H1 (cell line): ENCODE measurements around the gene ERO1B. TPM values are rescaled to one million over a fixed set of nuclear protein-coding genes. Genes with fewer than 3 reads are reported as not detected.

Experiments
- CTCF ChIA-PET: fragments of 300-600 bp; sonication (Branson Sonifier 250); formaldehyde crosslinking; loops from one replicate; lab custom pipeline; 2021; ENCODE audit not compliant: partially characterized antibody; lab: Charles Lee
- POLR2A ChIA-PET: fragments of 300-600 bp; sonication (Branson Sonifier 250); formaldehyde crosslinking; loops from one replicate; lab custom pipeline; 2021; ENCODE audit warnings: inconsistent platforms; ENCODE audit not compliant: partially characterized antibody; lab: Charles Lee
- DNase-seq, 2 experiments: peaks; one replicate each; pipeline versions ENCODE4 v3.0.0 to v3.0.0-alpha.2; 2010 to 2022; ENCODE audit warnings: low spot score in 2 of 2, low read depth in 1 of 2, mixed read lengths in 1 of 2
- FAIRE-seq: peaks from 2 replicates; lab custom pipeline; 2011; peaks lifted over from hg19 to GRCh38; lab: Jason Lieb, UNC
- H2AFZ ChIP-seq: 2 replicates; pipeline ENCODE4 v1.8.1; 2012; ENCODE audit warnings: low read length, inconsistent platforms
- H2AK5ac ChIP-seq: 2 replicates; pipeline ENCODE4 v1.6.1; 2013; ENCODE audit warnings: low read depth, low read length
- H2BK120ac ChIP-seq: replicated peaks from 2 replicates; pipeline ENCODE3; 2013; ENCODE audit warnings: low read depth, low read length, inconsistent platforms
- H2BK12ac ChIP-seq: 2 replicates; pipeline ENCODE4 v1.6.1; 2013; ENCODE audit warnings: low read depth, low read length
- H2BK15ac ChIP-seq: 2 replicates; pipeline ENCODE4 v1.6.1; 2013; ENCODE audit warnings: low read length
- H2BK20ac ChIP-seq: 2 replicates; pipeline ENCODE4 v1.6.1; 2013; ENCODE audit warnings: low read length
- H2BK5ac ChIP-seq: 2 replicates; pipeline ENCODE4 v1.6.1; 2013; ENCODE audit warnings: low read depth, low read length
- H3K14ac ChIP-seq: 2 replicates; pipeline ENCODE4 v1.6.1; 2013; ENCODE audit warnings: inconsistent platforms; ENCODE audit not compliant: insufficient read length
- H3K18ac ChIP-seq: 2 replicates; pipeline ENCODE4 v1.6.1; 2013; ENCODE audit warnings: low read length; ENCODE audit errors: extremely low read depth
- H3K23ac ChIP-seq: 2 replicates; pipeline ENCODE4 v1.6.1; 2013; ENCODE audit warnings: inconsistent platforms; ENCODE audit not compliant: insufficient read length
- H3K23me2 ChIP-seq: 2 replicates; pipeline ENCODE4 v1.6.1; 2013; ENCODE audit warnings: low read depth, low read length
- H3K27ac ChIP-seq: 2 replicates; pipeline ENCODE4 v1.6.1; 2011; ENCODE audit warnings: low read depth, low read length, inconsistent platforms
- H3K27me3 ChIP-seq, 4 experiments: replicated peaks in 1 of 4; 1 replicate in 1 of 4; 2 replicates in 3 of 4; pipeline versions ENCODE4 v1.6.1 to v1.8.1; 2011 to 2013; ENCODE audit warnings: low read length in 3 of 4, mild to moderate bottlenecking in 3 of 4, inconsistent platforms in 2 of 4, mixed read lengths in 2 of 4, moderate library complexity in 1 of 4; ENCODE audit not compliant: control insufficient read depth in 3 of 4, insufficient read depth in 3 of 4; ENCODE audit errors: extremely low read depth in 1 of 4
- H3K36me3 ChIP-seq, 4 experiments: 2 replicates each; pipeline versions ENCODE4 v1.6.1 to v1.8.1; 2011 to 2013; ENCODE audit warnings: mild to moderate bottlenecking in 4 of 4, low read length in 3 of 4, moderate library complexity in 2 of 4, control low read depth in 1 of 4, inconsistent platforms in 1 of 4; ENCODE audit not compliant: insufficient read depth in 4 of 4, control insufficient read depth in 2 of 4
- H3K4ac ChIP-seq: replicated peaks from 2 replicates; pipeline ENCODE3; 2013; ENCODE audit warnings: low read length, low read depth, mixed read lengths, inconsistent platforms; ENCODE audit not compliant: insufficient read length
- H3K4me1 ChIP-seq, 4 experiments: replicated peaks in 1 of 4; 1 replicate in 1 of 4; 2 replicates in 3 of 4; pipeline versions ENCODE4 v1.6.1 to v1.8.1; 2011 to 2013; ENCODE audit warnings: low read length in 3 of 4, inconsistent platforms in 2 of 4, mixed read lengths in 1 of 4; ENCODE audit not compliant: insufficient read depth in 4 of 4, control insufficient read depth in 3 of 4
- H3K4me2 ChIP-seq, 2 experiments: 2 replicates each; pipeline versions ENCODE4 v1.6.1 to v1.8.1; 2011 to 2013; ENCODE audit warnings: low read depth in 2 of 2, low read length in 2 of 2, control low read depth in 1 of 2, inconsistent platforms in 1 of 2, mild to moderate bottlenecking in 1 of 2; ENCODE audit not compliant: insufficient read depth in 1 of 2
- H3K4me3 ChIP-seq, 4 experiments: fragments of 200-600, 300-600 bp in 1 of 4; sonication (generic), shearing (Covaris generic), sonication (Bioruptor Twin) in 1 of 4; 2 replicates each; pipeline versions ENCODE4 v1.5.1 to v1.8.1; 2011 to 2016; ENCODE audit warnings: low read length in 4 of 4, low read depth in 3 of 4, control low read depth in 2 of 4, inconsistent platforms in 2 of 4, mild to moderate bottlenecking in 2 of 4, mixed read lengths in 1 of 4, moderate library complexity in 1 of 4; ENCODE audit not compliant: insufficient read depth in 2 of 4; ENCODE audit errors: extremely low read depth in 1 of 4
- H3K56ac ChIP-seq: replicated peaks from 2 replicates; pipeline ENCODE3; 2013; ENCODE audit warnings: low read depth, mild to moderate bottlenecking, mixed read lengths, low read length, inconsistent platforms; ENCODE audit not compliant: insufficient read length
- H3K79me1 ChIP-seq: 2 replicates; pipeline ENCODE4 v1.6.1; 2013; ENCODE audit warnings: low read depth, low read length, control low read depth
- H3K79me2 ChIP-seq, 2 experiments: 2 replicates each; pipeline versions ENCODE4 v1.6.1 to v1.8.1; 2012 to 2013; ENCODE audit warnings: low read length in 2 of 2, mild to moderate bottlenecking in 2 of 2, inconsistent platforms in 1 of 2; ENCODE audit not compliant: insufficient read depth in 2 of 2, control insufficient read depth in 1 of 2
- H3K9ac ChIP-seq, 4 experiments: replicated peaks in 1 of 4; 1 replicate in 1 of 4; 2 replicates in 3 of 4; pipeline versions ENCODE4 v1.6.1 to v1.8.1; 2011 to 2013; ENCODE audit warnings: low read depth in 3 of 4, low read length in 3 of 4, control low read depth in 2 of 4, mild to moderate bottlenecking in 2 of 4, moderate library complexity in 2 of 4, inconsistent platforms in 1 of 4; ENCODE audit errors: extremely low read depth in 1 of 4
- H3K9me3 ChIP-seq, 2 experiments: 2 replicates each; pipeline versions ENCODE4 v1.6.1 to v1.8.1; 2012 to 2013; ENCODE audit warnings: mild to moderate bottlenecking in 2 of 2, moderate library complexity in 2 of 2, control low read depth in 1 of 2, inconsistent platforms in 1 of 2, low read depth in 1 of 2, low read length in 1 of 2, mixed read lengths in 1 of 2; ENCODE audit not compliant: insufficient read depth in 2 of 2
- H4K20me1 ChIP-seq, 2 experiments: replicated peaks in 1 of 2; 2 replicates each; pipeline versions ENCODE3 to v1.8.1; 2011 to 2013; ENCODE audit warnings: inconsistent platforms in 2 of 2, low read length in 2 of 2, mild to moderate bottlenecking in 1 of 2; ENCODE audit not compliant: insufficient read depth in 2 of 2, control insufficient read depth in 1 of 2
- H4K5ac ChIP-seq: 2 replicates; pipeline ENCODE4 v1.6.1; 2013; ENCODE audit warnings: low read length, low read depth, mixed read lengths, inconsistent platforms; ENCODE audit not compliant: insufficient read length
- H4K8ac ChIP-seq: 2 replicates; pipeline ENCODE4 v1.8.0; 2013; ENCODE audit warnings: mild to moderate bottlenecking, moderate library complexity, low read length, inconsistent platforms; ENCODE audit not compliant: insufficient read depth; ENCODE audit errors: extremely low read depth
- H4K91ac ChIP-seq: replicated peaks from 2 replicates; pipeline ENCODE3; 2013; ENCODE audit warnings: low read length, mixed read lengths, inconsistent platforms; ENCODE audit not compliant: insufficient read length
- BACH1 ChIP-seq: IDR thresholded peaks from 2 replicates; pipeline ENCODE4 v1.6.1; 2012; ENCODE audit warnings: low read length, improper control_type of control experiment
- CBX5 ChIP-seq: fragments of 300-800, 300-1000 bp; sonication (generic); IDR thresholded peaks from 2 replicates; pipeline ENCODE4 v1.7.1; 2016; ENCODE audit warnings: antibody characterized with exemption, low read length, low read depth
- CEBPB ChIP-seq: IDR thresholded peaks from 2 replicates; pipeline ENCODE4 v1.6.1; 2012; ENCODE audit warnings: low read depth, low read length
- CREB1 ChIP-seq: IDR thresholded peaks from 2 replicates; pipeline ENCODE4 v1.6.1; 2012; ENCODE audit warnings: inconsistent platforms
- CTBP2 ChIP-seq: IDR thresholded peaks from 2 replicates; pipeline ENCODE4 v1.7.0; 2011; ENCODE audit warnings: borderline replicate concordance, mild to moderate bottlenecking, moderate library complexity, mixed read lengths, low read length; ENCODE audit not compliant: insufficient read depth, insufficient read length
- HDAC6 ChIP-seq: IDR thresholded peaks from one replicate; pipeline ENCODE4 v1.7.1; 2012; ENCODE audit warnings: low read depth, mild to moderate bottlenecking, inconsistent platforms, low read length, moderate library complexity
- MAFK ChIP-seq: IDR thresholded peaks from 2 replicates; pipeline ENCODE4 v1.6.1; 2012; ENCODE audit warnings: low read depth, mild to moderate bottlenecking, improper control_type of control experiment, low read length
- POLR2A ChIP-seq, 2 experiments: IDR thresholded peaks; 1 replicate in 1 of 2; 2 replicates in 1 of 2; pipeline ENCODE4 v1.6.1; 2011; ENCODE audit warnings: low read depth in 2 of 2, low read length in 2 of 2, mild to moderate bottlenecking in 2 of 2; ENCODE audit errors: control extremely low read depth in 1 of 2
- POLR2AphosphoS5 ChIP-seq: IDR thresholded peaks from 2 replicates; pipeline ENCODE4 v1.6.1; 2011; ENCODE audit warnings: low read depth, low read length
- RBBP5 ChIP-seq: IDR thresholded peaks from 2 replicates; pipeline ENCODE4 v1.7.1; 2012; ENCODE audit warnings: low read depth, mild to moderate bottlenecking, inconsistent platforms, low read length, moderate library complexity, borderline replicate concordance
- SIRT6 ChIP-seq: IDR thresholded peaks from one replicate; pipeline ENCODE4 v1.7.1; 2012; ENCODE audit warnings: low read length, inconsistent platforms
- SIX5 ChIP-seq: IDR thresholded peaks from 2 replicates; pipeline ENCODE4 v1.6.1; 2011; ENCODE audit warnings: mild to moderate bottlenecking, low read depth, low read length
- SP2 ChIP-seq: IDR thresholded peaks from 2 replicates; pipeline ENCODE4 v1.6.1; 2012; ENCODE audit warnings: mild to moderate bottlenecking, low read length, inconsistent platforms
- TEAD4 ChIP-seq: IDR thresholded peaks from 2 replicates; pipeline ENCODE4 v1.6.1; 2012; ENCODE audit warnings: low read depth, low read length, inconsistent platforms, mixed read lengths
- WGBS, 2 experiments: shearing (Covaris generic) in 1 of 2; methylation state at CpG; one replicate each; pipeline versions ENCODE4 v1.1.6 to v1.1.7; 2013 to 2015; ENCODE audit warnings: low lambda C conversion rate in 2 of 2, mixed read lengths in 2 of 2, inconsistent platforms in 1 of 2, low coverage in 1 of 2, missing lambda C conversion rate in 1 of 2; ENCODE audit not compliant: insufficient replicate concordance in 2 of 2, insufficient coverage in 1 of 2, insufficient read length in 1 of 2; ENCODE audit errors: extremely low coverage in 1 of 2, missing lambda C conversion rate in 1 of 2; 5-methylcytosine and 5-hydroxymethylcytosine counted together
- polyA plus RNA-seq, 7 experiments: library from polyadenylated mRNA; depleted of rRNA in 3 of 7; stranded (reverse) in 5 of 7; unstranded in 2 of 7; fragments of >200 nt in 5 of 7; fragments of 200-250 nt in 2 of 7; gene quantifications; 1 replicate in 5 of 7; 2 replicates in 1 of 7; 4 replicates in 1 of 7; pipeline versions ENCODE4 v1.2.1 to v1.2.3, GENCODE V29; 2011 to 2013; ENCODE audit warnings: missing spikeins in 2 of 7, mixed read lengths in 2 of 7
- total RNA-seq: library from RNA; stranded (reverse); fragmentation: NEBNext Ultra II Directional; extraction: Animal tissue kit (Norgen Biotek cat#: 25700); gene quantifications from 2 replicates; pipeline ENCODE4 v1.2.1, GENCODE V29; 2021

The ERO1B gene
- total and polyA plus RNA-seq, 2 of the 8 experiments (the other 6 are each of a cell fraction or from before 2014, with no cell fraction given): 0.74 to 5.6 TPM

DNA sequence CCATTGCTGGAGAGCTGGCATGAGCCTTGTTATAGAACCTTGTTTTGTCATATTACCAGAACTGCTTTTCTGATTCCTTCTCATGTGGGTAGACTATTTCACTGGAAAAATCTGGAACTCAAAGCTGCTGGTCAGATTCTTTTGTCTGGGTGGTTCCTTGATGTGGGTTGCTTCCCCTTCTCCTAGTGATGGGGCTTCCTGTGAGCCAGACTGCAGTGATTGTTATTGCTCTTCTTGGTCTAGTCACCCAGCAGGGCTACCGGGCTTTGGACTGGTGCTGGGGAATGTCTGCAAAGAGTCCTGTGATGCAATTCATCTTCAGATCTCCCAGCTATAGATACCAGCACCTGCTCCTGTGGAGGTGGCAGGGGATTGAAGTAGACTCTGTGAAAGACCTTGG lies 80.0 kb downstream of the ERO1B start:
- H3K4me2 ChIP-seq: no peak overlapping the region
- H3K79me1 ChIP-seq: no peaks in the 10 kb centered on the region
- no peak for TF ChIP-seq CREB1
- TF ChIP-seq CEBPB: no peak
- TF ChIP-seq CTBP2: no peak
- no peak for TF ChIP-seq MAFK
- no peak for TF ChIP-seq POLR2AphosphoS5
- TF ChIP-seq BACH1: no peak
- no peak for TF ChIP-seq SIRT6
- TF ChIP-seq SIX5: no peak
- no peak for TF ChIP-seq TEAD4
- TF ChIP-seq CBX5: no peak
- no peak for TF ChIP-seq SP2
- no peak for TF ChIP-seq HDAC6
- TF ChIP-seq RBBP5: no peak
- no peak for TF ChIP-seq POLR2A (IDR thresholded peaks at IDR 0.05; ENCODE audit: control extremely low read depth in 1 of 2, low read depth in 2 of 2, low read length in 2 of 2)
- 100% methylated on average over 1 of the region's 1 CpG; no CpG with 5 or more reads in 1 of the 2 experiments for WGBS, 2 experiments
- FAIRE-seq: no peak
- H3K18ac ChIP-seq: no peak overlapping the region
- no peaks in the 10 kb centered on the region for H3K27me3 ChIP-seq
- no peak overlapping the region for H4K91ac ChIP-seq
- H4K5ac ChIP-seq: no peak overlapping the region
- H3K14ac ChIP-seq: no peak overlapping the region
- no peak overlapping the region for H3K23ac ChIP-seq
- H3K27ac ChIP-seq: no peak overlapping the region
- H3K4me3 ChIP-seq: no peak overlapping the region
- ChIA-PET POLR2A (no interaction called here), CTCF (interaction anchor here (1.2 kb wide), 1 partner anchor 46 kb away, joined by 4 read pairs; no protein-coding TSS in a partner anchor)
- H2BK12ac ChIP-seq: no peak overlapping the region
- H2AFZ ChIP-seq: no peak overlapping the region
- H4K20me1 ChIP-seq: no peaks in the 10 kb centered on the region
- no peaks in the 10 kb centered on the region for H3K23me2 ChIP-seq
- H3K4ac ChIP-seq: no peak overlapping the region
- H3K9me3 ChIP-seq: peaks cover 0 to 3% of the 10 kb centered on the region in 2 experiments; a peak in 1 of 4 replicates
- H2BK120ac ChIP-seq: no peak overlapping the region
- H2BK15ac ChIP-seq: no peak overlapping the region
- peaks cover 0 to 6% (median 2%) of the 10 kb centered on the region in 4 experiments; a peak in 1 of 7 replicates for H3K4me1 ChIP-seq
- no peak overlapping the region for H4K8ac ChIP-seq
- no peak overlapping the region for H3K9ac ChIP-seq
- H2BK20ac ChIP-seq: no peak overlapping the region
- H3K36me3 ChIP-seq: peaks cover 0 to 3% (median 0%) of the 10 kb centered on the region in 4 experiments; a peak in 3 of 8 replicates
- H3K79me2 ChIP-seq: no peaks in the 10 kb centered on the region
- no peak for DNase-seq
- no peak overlapping the region for H2BK5ac ChIP-seq
- H3K56ac ChIP-seq: no peak overlapping the region
- H2AK5ac ChIP-seq: no peak overlapping the region
